B cell (primary cell): Measurements from ENCODE around the gene PLG.
"Not testable (repeated sequence)": the region's sequence is repeated elsewhere in the genome, so short reads cannot be mapped to it uniquely, and the experiment has no call there.

Experiments used
- EZH2 ChIP-seq: IDR thresholded peaks from 2 replicates; pipeline ENCODE4 v1.6.1; 2012; ENCODE audit warnings: borderline replicate concordance, low read depth, mild to moderate bottlenecking, moderate library complexity, low read length; ENCODE audit not compliant: insufficient read depth, poor library complexity, severe bottlenecking
- TF ChIP-seq, protein P1 (sequence below): fragments of 200-600 bp; IDR thresholded peaks from one replicate; pipeline ENCODE4 v1.8.0; 2022; ENCODE audit warnings: antibody characterized with exemption, mild to moderate bottlenecking

DNA sequence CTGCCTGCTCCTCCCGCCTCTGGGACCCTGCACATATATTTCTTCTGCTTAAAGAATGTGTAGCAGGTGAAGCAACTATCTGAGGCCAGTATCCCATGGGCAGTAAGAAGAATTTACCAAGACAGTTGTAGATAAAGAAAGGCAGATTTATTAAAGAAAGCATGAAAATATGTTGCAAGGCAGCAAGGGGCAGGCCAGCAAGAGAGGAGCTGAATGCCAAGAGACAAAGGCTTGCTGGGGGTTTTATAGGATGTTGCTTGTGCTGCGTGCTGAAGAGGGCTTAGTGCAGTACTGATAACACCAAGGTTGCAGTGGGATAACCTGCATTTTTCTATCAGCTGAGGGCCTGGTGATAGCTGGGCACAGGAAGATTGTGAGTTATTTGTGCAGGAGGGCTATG lies 6.4 kb upstream of the PLG start:
- TF ChIP-seq, protein P1, sequence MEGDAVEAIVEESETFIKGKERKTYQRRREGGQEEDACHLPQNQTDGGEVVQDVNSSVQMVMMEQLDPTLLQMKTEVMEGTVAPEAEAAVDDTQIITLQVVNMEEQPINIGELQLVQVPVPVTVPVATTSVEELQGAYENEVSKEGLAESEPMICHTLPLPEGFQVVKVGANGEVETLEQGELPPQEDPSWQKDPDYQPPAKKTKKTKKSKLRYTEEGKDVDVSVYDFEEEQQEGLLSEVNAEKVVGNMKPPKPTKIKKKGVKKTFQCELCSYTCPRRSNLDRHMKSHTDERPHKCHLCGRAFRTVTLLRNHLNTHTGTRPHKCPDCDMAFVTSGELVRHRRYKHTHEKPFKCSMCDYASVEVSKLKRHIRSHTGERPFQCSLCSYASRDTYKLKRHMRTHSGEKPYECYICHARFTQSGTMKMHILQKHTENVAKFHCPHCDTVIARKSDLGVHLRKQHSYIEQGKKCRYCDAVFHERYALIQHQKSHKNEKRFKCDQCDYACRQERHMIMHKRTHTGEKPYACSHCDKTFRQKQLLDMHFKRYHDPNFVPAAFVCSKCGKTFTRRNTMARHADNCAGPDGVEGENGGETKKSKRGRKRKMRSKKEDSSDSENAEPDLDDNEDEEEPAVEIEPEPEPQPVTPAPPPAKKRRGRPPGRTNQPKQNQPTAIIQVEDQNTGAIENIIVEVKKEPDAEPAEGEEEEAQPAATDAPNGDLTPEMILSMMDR, result not testable (repeated sequence)
- not testable (repeated sequence) for TF ChIP-seq EZH2
